Epithelial cell of proximal tubule (primary cell): ENCODE results near the gene ARHGAP26. TPM values are rescaled to one million over a fixed set of nuclear protein-coding genes. Genes with fewer than 3 reads are reported as not detected.

Experiments
- DNase-seq: peaks from one replicate; pipeline ENCODE4 v3.0.0-alpha.2; 2011; ENCODE audit warnings: low read depth
- H3K4me3 ChIP-seq: 2 replicates; pipeline ENCODE4 v1.5.1; 2011; ENCODE audit warnings: low read depth, mild to moderate bottlenecking, low read length
- CTCF ChIP-seq: conservative IDR thresholded peaks from 2 replicates; pipeline ENCODE4 v1.5.1; 2012; ENCODE audit warnings: low read depth, mild to moderate bottlenecking, low read length
- total RNA-seq: library from RNA; depleted of rRNA; stranded (reverse); fragments of >200 nt; gene quantifications from 2 replicates; pipeline ENCODE4 v1.2.3, GENCODE V29; 2015

The ARHGAP26 gene
- total RNA-seq, 1 donor from 2014 or later: 7.0 TPM

- TF ChIP-seq CTCF: no peak
- no peak for DNase-seq
Measured at GRCh38 chr5:143146161-143146560, 376.0 kb downstream of the ARHGAP26 start.

GRCh38 chr5:143147383-143147782 is 377.2 kb downstream of the ARHGAP26 start:
- TF ChIP-seq CTCF: no peak
- no peak overlapping the region for H3K4me3 ChIP-seq

More at GRCh38 chr5:143146161-143146560, 376.0 kb downstream of the ARHGAP26 start:
- no peak overlapping the region for H3K4me3 ChIP-seq

GRCh38 chr5:143147902-143148301 is 377.7 kb downstream of the ARHGAP26 start:
- H3K4me3 ChIP-seq: no peak overlapping the region
- no peak for TF ChIP-seq CTCF
- no peak for DNase-seq

More at GRCh38 chr5:143147383-143147782, 377.2 kb downstream of the ARHGAP26 start:
- no peak for DNase-seq

- DNase-seq: no peak
- no peak overlapping the region for H3K4me3 ChIP-seq
- TF ChIP-seq CTCF: no peak
Measured at GRCh38 chr5:143148771-143149170, 378.6 kb downstream of the ARHGAP26 start.

- no peak overlapping the region for H3K4me3 ChIP-seq
- no peak for TF ChIP-seq CTCF
- DNase-seq: no peak
Measured at GRCh38 chr5:143149759-143150158, 379.6 kb downstream of the ARHGAP26 start.

GRCh38 chr5:143151056-143151700 is 381.0 kb downstream of the ARHGAP26 start:
- no peak for DNase-seq
- no peak for TF ChIP-seq CTCF
- no peak overlapping the region for H3K4me3 ChIP-seq

GRCh38 chr5:143152445-143152844 is 382.3 kb downstream of the ARHGAP26 start:
- no peak for DNase-seq
- TF ChIP-seq CTCF: no peak
- no peak overlapping the region for H3K4me3 ChIP-seq
